Measurements from ENCODE around the gene CD6.

The CD6 gene

GRCh38 chr11:60960405-60960804 lies 11.1 kb upstream of the CD6 start:
- ChIA-PET POLR2A (no interaction called here), CTCF (no interaction called here)
- no peak for TF ChIP-seq FOXK2 (IDR thresholded peaks at IDR 0.05)
- TF ChIP-seq LEF1 (IDR thresholded peaks at IDR 0.05; ENCODE audit: borderline replicate concordance): no peak
- no peak for TF ChIP-seq TARDBP (IDR thresholded peaks at IDR 0.05)
- TF ChIP-seq ARNT (IDR thresholded peaks at IDR 0.05): no peak
- no peak for TF ChIP-seq BHLHE40 (IDR thresholded peaks at IDR 0.05; ENCODE audit: borderline replicate concordance)
- TF ChIP-seq PKNOX1 (IDR thresholded peaks at IDR 0.05): no peak
- no peak for TF ChIP-seq FOXM1 (IDR thresholded peaks at IDR 0.05; ENCODE audit: borderline replicate concordance)
- no peak for TF ChIP-seq SUZ12 (IDR thresholded peaks at IDR 0.05)
- TF ChIP-seq CTBP1 (IDR thresholded peaks at IDR 0.05; ENCODE audit: borderline replicate concordance): no peak
- no peak for TF ChIP-seq HDGF (IDR thresholded peaks at IDR 0.05; ENCODE audit: borderline replicate concordance)
- TF ChIP-seq L3MBTL2 (conservative IDR thresholded peaks at IDR 0.05): no peak
- no peak for TF ChIP-seq NFRKB (IDR thresholded peaks at IDR 0.05)
- no peak for TF ChIP-seq ZNF384 (IDR thresholded peaks at IDR 0.05)
- TF ChIP-seq FOXA1 (IDR thresholded peaks at IDR 0.05): no peak
- no peak for TF ChIP-seq SP1 (IDR thresholded peaks at IDR 0.05)
- no peak for TF ChIP-seq ELF4 (IDR thresholded peaks at IDR 0.05)

GRCh38 chr11:60964801-60965200 lies 6.7 kb upstream of the CD6 start:
- CTCF ChIA-PET: interaction anchor here (0.7 kb wide), 1 partner anchor 114 kb away, joined by 4 read pairs; no protein-coding TSS in a partner anchor
- POLR2A ChIA-PET: no interaction called here
- no peak for TF ChIP-seq CTBP1 (IDR thresholded peaks at IDR 0.05; ENCODE audit: borderline replicate concordance)
- no peak for TF ChIP-seq ARNT (IDR thresholded peaks at IDR 0.05)
- no peak for TF ChIP-seq HDGF (IDR thresholded peaks at IDR 0.05; ENCODE audit: borderline replicate concordance)
- no peak for TF ChIP-seq NFRKB (IDR thresholded peaks at IDR 0.05)
- TF ChIP-seq SP1 (IDR thresholded peaks at IDR 0.05): no peak
- TF ChIP-seq BHLHE40 (IDR thresholded peaks at IDR 0.05; ENCODE audit: borderline replicate concordance): no peak
- TF ChIP-seq ELF4 (IDR thresholded peaks at IDR 0.05): no peak
- no peak for TF ChIP-seq FOXM1 (IDR thresholded peaks at IDR 0.05; ENCODE audit: borderline replicate concordance)
- TF ChIP-seq L3MBTL2 (conservative IDR thresholded peaks at IDR 0.05): no peak
- TF ChIP-seq ZNF384 (IDR thresholded peaks at IDR 0.05): no peak
- TF ChIP-seq FOXK2 (IDR thresholded peaks at IDR 0.05): no peak
- TF ChIP-seq TARDBP (IDR thresholded peaks at IDR 0.05): no peak
- no peak for TF ChIP-seq FOXA1 (IDR thresholded peaks at IDR 0.05)
- no peak for DNase-seq (ENCODE audit: extremely low spot score)

More at GRCh38 chr11:60960405-60960804, 11.1 kb upstream of the CD6 start:
- DNase-seq (ENCODE audit: extremely low spot score): no peak

GRCh38 chr11:60966890-60967289 lies 4.6 kb upstream of the CD6 start:
- TF ChIP-seq CTBP1 (IDR thresholded peaks at IDR 0.05; ENCODE audit: borderline replicate concordance) (no peak), LEF1 (IDR thresholded peaks at IDR 0.05; ENCODE audit: borderline replicate concordance) (no peak), ELF4 (IDR thresholded peaks at IDR 0.05) (no peak), FOXK2 (IDR thresholded peaks at IDR 0.05) (no peak), ARNT (IDR thresholded peaks at IDR 0.05) (no peak), NFRKB (IDR thresholded peaks at IDR 0.05) (no peak), FOXM1 (IDR thresholded peaks at IDR 0.05; ENCODE audit: borderline replicate concordance) (no peak), ZNF384 (IDR thresholded peaks at IDR 0.05) (no peak), PKNOX1 (IDR thresholded peaks at IDR 0.05) (no peak), HDGF (IDR thresholded peaks at IDR 0.05; ENCODE audit: borderline replicate concordance) (no peak), FOXA1 (IDR thresholded peaks at IDR 0.05) (no peak), BHLHE40 (IDR thresholded peaks at IDR 0.05; ENCODE audit: borderline replicate concordance) (no peak), L3MBTL2 (conservative IDR thresholded peaks at IDR 0.05) (no peak), TARDBP (IDR thresholded peaks at IDR 0.05) (no peak), SUZ12 (IDR thresholded peaks at IDR 0.05) (no peak), SP1 (IDR thresholded peaks at IDR 0.05) (no peak)
- POLR2A ChIA-PET: no interaction called here
- CTCF ChIA-PET: no interaction called here
- no peak for DNase-seq (ENCODE audit: extremely low spot score)

- CTCF ChIA-PET: interaction anchor here (0.6 kb wide), 1 partner anchor 901 kb away, joined by 3 read pairs; no protein-coding TSS in a partner anchor
Measured at GRCh38 chr11:60968223-60968622, 3.3 kb upstream of the CD6 start.

GRCh38 chr11:60970369-60970774 lies 1.1 kb upstream of the CD6 start:
- peak; percentile 73 for DNase-seq (ENCODE audit: extremely low spot score)
- CTCF ChIA-PET: interaction anchor here (1.4 kb wide), 1 partner anchor 164 kb away, joined by 4 read pairs; no protein-coding TSS in a partner anchor
- TF ChIP-seq BHLHE40 (IDR thresholded peaks at IDR 0.05; ENCODE audit: borderline replicate concordance) (no peak), ARNT (IDR thresholded peaks at IDR 0.05) (no peak), ZNF384 (IDR thresholded peaks at IDR 0.05) (no peak), ELF4 (IDR thresholded peaks at IDR 0.05) (no peak)
- POLR2A ChIA-PET: no interaction called here

More at GRCh38 chr11:60968223-60968622, 3.3 kb upstream of the CD6 start:
- no peak for DNase-seq (ENCODE audit: extremely low spot score)
- POLR2A ChIA-PET: no interaction called here
- TF ChIP-seq FOXA1 (IDR thresholded peaks at IDR 0.05) (no peak), HDGF (IDR thresholded peaks at IDR 0.05; ENCODE audit: borderline replicate concordance) (no peak), SP1 (IDR thresholded peaks at IDR 0.05) (no peak), ZNF384 (IDR thresholded peaks at IDR 0.05) (no peak), CTBP1 (IDR thresholded peaks at IDR 0.05; ENCODE audit: borderline replicate concordance) (no peak), LEF1 (IDR thresholded peaks at IDR 0.05; ENCODE audit: borderline replicate concordance) (no peak), FOXK2 (IDR thresholded peaks at IDR 0.05) (no peak), ARNT (IDR thresholded peaks at IDR 0.05) (no peak), SUZ12 (IDR thresholded peaks at IDR 0.05) (no peak), ELF4 (IDR thresholded peaks at IDR 0.05) (no peak), FOXM1 (IDR thresholded peaks at IDR 0.05; ENCODE audit: borderline replicate concordance) (no peak)

GRCh38 chr11:60970890-60971289 lies 590 bp upstream of the CD6 start:
- no peak for DNase-seq (ENCODE audit: extremely low spot score)
- ChIA-PET POLR2A (no interaction called here), CTCF (interaction anchor here (0.6 kb wide), 1 partner anchor 14 kb away, joined by 3 read pairs; no protein-coding TSS in a partner anchor)
- TF ChIP-seq NFRKB (IDR thresholded peaks at IDR 0.05): no peak
- TF ChIP-seq PKNOX1 (IDR thresholded peaks at IDR 0.05): no peak
- TF ChIP-seq SP1 (IDR thresholded peaks at IDR 0.05): no peak
- TF ChIP-seq FOXM1 (IDR thresholded peaks at IDR 0.05; ENCODE audit: borderline replicate concordance): no peak
- no peak for TF ChIP-seq FOXK2 (IDR thresholded peaks at IDR 0.05)
- no peak for TF ChIP-seq CTBP1 (IDR thresholded peaks at IDR 0.05; ENCODE audit: borderline replicate concordance)
